HepG2 (cell line): ENCODE results near the gene AMN. TPM values are rescaled to one million over a fixed set of nuclear protein-coding genes. Genes with fewer than 3 reads are reported as not detected.

ENCODE experiments used
- ATAC-seq: fragments of 200-7000 bp; cut with Tn5 transposase; 3 replicates; pipeline ENCODE4 v1.9.1; 2020; ENCODE audit warnings: mild to moderate bottlenecking, moderate library complexity
- BruUV-seq: library from RNA; stranded (reverse); fragments of 400-500 nt; replicated peaks from 2 replicates; lab custom pipeline; 2021; lab: Mats Ljungman, UMichigan
- CTCF ChIA-PET: fragments of 300-600 bp; formaldehyde crosslinking; extraction: SDS; loops from one replicate; lab custom pipeline; 2021; ENCODE audit warnings: low total read pairs, inconsistent platforms, low intra/inter-chr PET ratio; lab: Yijun Ruan, JAX
- POLR2A ChIA-PET: fragments of 350-600 bp; sonication (Branson Sonifier 250); formaldehyde crosslinking; loops from one replicate; lab custom pipeline; 2020; ENCODE audit warnings: antibody characterized with exemption, inconsistent platforms; lab: Yijun Ruan, JAX
- DNase-seq: peaks from one replicate; pipeline ENCODE4 v3.0.0-alpha.2; 2015; ENCODE audit warnings: low spot score
- FAIRE-seq: peaks from 3 replicates; lab custom pipeline; 2011; peaks lifted over from hg19 to GRCh38; lab: Jason Lieb, UNC
- H2AFZ ChIP-seq: one replicate; pipeline ENCODE4 v1.6.1; 2011; ENCODE audit warnings: low read length, inconsistent platforms
- H3K27ac ChIP-seq: fragments of 300-600 bp; 3 replicates; pipeline ENCODE4 v1.8.0; 2011; ENCODE audit warnings: mixed run types, mild to moderate bottlenecking, mixed read lengths, low read length, inconsistent platforms; ENCODE audit not compliant: insufficient read depth; ENCODE audit errors: extremely low read length
- H3K27me3 ChIP-seq, 2 experiments: fragments of 200-600 bp in 1 of 2; 2 replicates in 1 of 2; 3 replicates in 1 of 2; pipeline versions ENCODE4 v1.6.0 to v1.8.0; 2011; ENCODE audit warnings: low read length in 2 of 2, mild to moderate bottlenecking in 2 of 2, moderate library complexity in 2 of 2, inconsistent platforms in 1 of 2; ENCODE audit not compliant: insufficient read depth in 2 of 2, control insufficient read depth in 1 of 2
- H3K36me3 ChIP-seq, 2 experiments: fragments of 200-600 bp in 1 of 2; replicated peaks in 1 of 2; 2 replicates in 1 of 2; 3 replicates in 1 of 2; pipeline versions ENCODE4 v1.5.1 to v1.8.0; 2011; ENCODE audit warnings: low read length in 2 of 2, inconsistent platforms in 1 of 2; ENCODE audit not compliant: insufficient read depth in 2 of 2, control insufficient read depth in 1 of 2
- H3K4me1 ChIP-seq: 2 replicates; pipeline ENCODE4 v1.5.1; 2012; ENCODE audit warnings: low read length, inconsistent platforms; ENCODE audit not compliant: insufficient read depth
- H3K4me2 ChIP-seq: 2 replicates; pipeline ENCODE4 v1.6.0; 2011; ENCODE audit warnings: low read depth, low read length, inconsistent platforms
- H3K4me3 ChIP-seq, 3 experiments: fragments of 200-600 bp in 1 of 3; sonication (generic), shearing (Covaris generic) in 1 of 3; replicated peaks in 1 of 3; 2 replicates each; pipeline ENCODE4 v1.5.1; 2011 to 2016; ENCODE audit warnings: low read length in 3 of 3, inconsistent platforms in 2 of 3, low read depth in 2 of 3, mild to moderate bottlenecking in 2 of 3, control low read depth in 1 of 3, mixed read lengths in 1 of 3; ENCODE audit not compliant: insufficient read depth in 1 of 3
- H3K79me2 ChIP-seq: one replicate; pipeline ENCODE4 v1.6.1; 2011; ENCODE audit warnings: low read length, inconsistent platforms; ENCODE audit not compliant: insufficient read depth
- H3K9ac ChIP-seq: 2 replicates; pipeline ENCODE4 v1.6.0; 2011; ENCODE audit warnings: mild to moderate bottlenecking, low read depth, low read length, inconsistent platforms; ENCODE audit not compliant: insufficient read depth
- H3K9me3 ChIP-seq: 2 replicates; pipeline ENCODE4 v1.5.1; 2012; ENCODE audit warnings: mild to moderate bottlenecking, low read length
- H4K20me1 ChIP-seq: 2 replicates; pipeline ENCODE4 v1.6.0; 2011; ENCODE audit warnings: inconsistent platforms, mild to moderate bottlenecking, low read length, moderate library complexity; ENCODE audit not compliant: insufficient read depth
- CEBPB ChIP-seq: IDR thresholded peaks from 2 replicates; pipeline ENCODE4 v1.6.1; 2011; ENCODE audit warnings: low read depth, low read length, improper control_type of control experiment, borderline replicate concordance
- JDP2 ChIP-seq: sonication (generic); formaldehyde crosslinking; IDR thresholded peaks from 2 replicates; pipeline ENCODE4 v1.8.1; 2022; ENCODE audit warnings: missing genetic modification reagents, borderline replicate concordance
- KAT8 ChIP-seq: IDR thresholded peaks from 2 replicates; pipeline ENCODE4 v1.6.1; 2016; ENCODE audit warnings: missing genetic modification reagents, missing compliant biosample characterization
- KLF15 ChIP-seq: sonication (generic); formaldehyde crosslinking; IDR thresholded peaks from 2 replicates; pipeline ENCODE4 v1.8.1; 2023; ENCODE audit warnings: borderline replicate concordance, mild to moderate bottlenecking, inconsistent platforms, missing genetic modification reagents, mixed read lengths
- NFYB ChIP-seq: sonication (generic); formaldehyde crosslinking; IDR thresholded peaks from 2 replicates; pipeline ENCODE4 v1.4.0; 2020; ENCODE audit warnings: missing genetic modification reagents
- RXRA ChIP-seq: sonication (generic); formaldehyde crosslinking; IDR thresholded peaks from 2 replicates; pipeline ENCODE4 v1.5.1; 2020; ENCODE audit warnings: missing genetic modification reagents
- ZFP36L2 ChIP-seq: sonication (generic); formaldehyde crosslinking; IDR thresholded peaks from 2 replicates; pipeline ENCODE4 v1.4.0; 2020; ENCODE audit warnings: missing genetic modification reagents
- ZKSCAN8 ChIP-seq: IDR thresholded peaks from 2 replicates; pipeline ENCODE4 v1.6.1; 2016; ENCODE audit warnings: borderline replicate concordance, missing genetic modification reagents, missing compliant biosample characterization
- ZMYM2 ChIP-seq: sonication (generic); formaldehyde crosslinking; IDR thresholded peaks from 2 replicates; pipeline ENCODE4 v1.8.0; 2022; ENCODE audit warnings: mild to moderate bottlenecking, missing genetic modification reagents
- ZNF292 ChIP-seq: sonication (generic); formaldehyde crosslinking; IDR thresholded peaks from 2 replicates; pipeline ENCODE4 v1.8.1; 2022; ENCODE audit warnings: mild to moderate bottlenecking, low read depth, missing genetic modification reagents, borderline replicate concordance
- ZNF749 ChIP-seq: sonication (generic); formaldehyde crosslinking; IDR thresholded peaks from 2 replicates; pipeline ENCODE4 v1.8.0; 2022; ENCODE audit warnings: mild to moderate bottlenecking, missing genetic modification reagents, moderate library complexity, borderline replicate concordance
- ZSCAN31 ChIP-seq: sonication (generic); formaldehyde crosslinking; IDR thresholded peaks from 2 replicates; pipeline ENCODE4 v1.5.0; 2020; ENCODE audit warnings: low read depth, mild to moderate bottlenecking, missing genetic modification reagents
- WGBS: methylation state at CpG from one replicate; pipeline ENCODE4 v1.1.6; 2017; ENCODE audit warnings: low lambda C conversion rate; 5-methylcytosine and 5-hydroxymethylcytosine counted together
- in situ Hi-C: cut with HindIII; loops from 2 replicates; pipeline ENCODE4 v1.10.0; 2017; ENCODE audit warnings: low pct_unique_long_range_greater_than_20kb; ENCODE audit not compliant: extremely low pct_ligation_motif_present
- intact Hi-C: fragments of 100-400 bp; cut with micrococcal nuclease; formaldehyde crosslinking; loops from one replicate; pipeline ENCODE4 v1.10.0; 2022; ENCODE audit not compliant: unreplicated experiment
- polyA plus RNA-seq, 8 experiments: library from polyadenylated mRNA; depleted of rRNA in 3 of 8; stranded (reverse) in 7 of 8; unstranded in 1 of 8; fragments of >200 nt; fragmentation: Illumina TruSeq in 4 of 8; extraction: Trizol in 4 of 8; gene quantifications; 2 replicates each; pipeline versions ENCODE4 v1.2.1 to v1.2.3, GENCODE V29; 2011 to 2016; ENCODE audit warnings: low read depth in 4 of 8, missing spikeins in 1 of 8, mixed read lengths in 1 of 8; ENCODE audit not compliant: insufficient read depth in 1 of 8
- total RNA-seq, 5 experiments: library from RNA; depleted of rRNA; stranded (reverse); fragments of >200 nt; fragmentation: Illumina TruSeq; extraction: Trizol; gene quantifications; 2 replicates each; pipeline ENCODE4 v1.2.3, GENCODE V29; 2016; ENCODE audit warnings: low read depth in 1 of 5
- TF ChIP-seq, protein P1 (sequence below), 2 experiments: sonication (generic) in 1 of 2; formaldehyde crosslinking in 1 of 2; IDR thresholded peaks; 2 replicates each; pipeline versions ENCODE4 v1.5.1 to v1.6.1; 2011 to 2020; ENCODE audit warnings: borderline replicate concordance in 1 of 2, low read depth in 1 of 2, low read length in 1 of 2, mild to moderate bottlenecking in 1 of 2, missing genetic modification reagents in 1 of 2, moderate library complexity in 1 of 2
- TF ChIP-seq, protein P2 (sequence below): sonication (generic); formaldehyde crosslinking; IDR thresholded peaks from 2 replicates; pipeline ENCODE4 v1.5.0; 2020; ENCODE audit warnings: mild to moderate bottlenecking, missing genetic modification reagents
- TF ChIP-seq, protein P3 (sequence below): IDR thresholded peaks from 2 replicates; pipeline ENCODE4 v1.6.1; 2016; ENCODE audit warnings: mild to moderate bottlenecking

AMN gene
- total and polyA plus RNA-seq, 2 of the 13 experiments (the other 11 are each of a cell fraction or from before 2014, with no cell fraction given): 9.8 to 33.1 TPM

DNA sequence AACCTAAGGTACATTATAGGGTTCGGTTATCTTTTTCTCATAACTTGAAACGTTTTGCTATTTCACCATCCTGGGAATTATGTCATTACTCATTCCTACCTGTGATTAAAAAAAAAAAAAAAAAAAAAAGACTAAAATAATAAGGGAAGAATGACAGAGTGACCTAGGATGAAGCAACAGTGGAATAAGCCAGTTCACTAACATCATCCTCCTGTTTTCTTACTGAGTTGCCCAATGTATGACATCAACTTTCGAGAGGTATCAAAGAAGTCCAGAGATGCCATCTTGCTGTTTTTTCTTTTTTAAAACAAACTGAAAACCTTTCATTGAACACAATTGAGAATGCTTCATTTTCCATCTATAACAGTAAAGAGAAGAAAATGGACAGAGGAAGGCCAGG, 42.8 kb downstream of the AMN start (continued):
- TF ChIP-seq ZNF749: no peak
- no peak for TF ChIP-seq ZFP36L2 (CRISPR knock-in tag)
- TF ChIP-seq KLF15 (CRISPR knock-in tag): no peak
- TF ChIP-seq ZKSCAN8 (CRISPR knock-in tag): no peak
- TF ChIP-seq, protein P1, sequence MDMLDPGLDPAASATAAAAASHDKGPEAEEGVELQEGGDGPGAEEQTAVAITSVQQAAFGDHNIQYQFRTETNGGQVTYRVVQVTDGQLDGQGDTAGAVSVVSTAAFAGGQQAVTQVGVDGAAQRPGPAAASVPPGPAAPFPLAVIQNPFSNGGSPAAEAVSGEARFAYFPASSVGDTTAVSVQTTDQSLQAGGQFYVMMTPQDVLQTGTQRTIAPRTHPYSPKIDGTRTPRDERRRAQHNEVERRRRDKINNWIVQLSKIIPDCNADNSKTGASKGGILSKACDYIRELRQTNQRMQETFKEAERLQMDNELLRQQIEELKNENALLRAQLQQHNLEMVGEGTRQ (IDR thresholded peaks at IDR 0.05; ENCODE audit: low read depth, low read length): no peak
- TF ChIP-seq, protein P1 (CRISPR knock-in tag; IDR thresholded peaks at IDR 0.05; ENCODE audit: borderline replicate concordance): no peak
- no peak for TF ChIP-seq KAT8 (CRISPR knock-in tag)
- TF ChIP-seq, protein P2, sequence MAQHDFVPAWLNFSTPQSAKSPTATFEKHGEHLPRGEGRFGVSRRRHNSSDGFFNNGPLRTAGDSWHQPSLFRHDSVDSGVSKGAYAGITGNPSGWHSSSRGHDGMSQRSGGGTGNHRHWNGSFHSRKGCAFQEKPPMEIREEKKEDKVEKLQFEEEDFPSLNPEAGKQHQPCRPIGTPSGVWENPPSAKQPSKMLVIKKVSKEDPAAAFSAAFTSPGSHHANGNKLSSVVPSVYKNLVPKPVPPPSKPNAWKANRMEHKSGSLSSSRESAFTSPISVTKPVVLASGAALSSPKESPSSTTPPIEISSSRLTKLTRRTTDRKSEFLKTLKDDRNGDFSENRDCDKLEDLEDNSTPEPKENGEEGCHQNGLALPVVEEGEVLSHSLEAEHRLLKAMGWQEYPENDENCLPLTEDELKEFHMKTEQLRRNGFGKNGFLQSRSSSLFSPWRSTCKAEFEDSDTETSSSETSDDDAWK: no peak
- TF ChIP-seq NFYB: no peak

DNA sequence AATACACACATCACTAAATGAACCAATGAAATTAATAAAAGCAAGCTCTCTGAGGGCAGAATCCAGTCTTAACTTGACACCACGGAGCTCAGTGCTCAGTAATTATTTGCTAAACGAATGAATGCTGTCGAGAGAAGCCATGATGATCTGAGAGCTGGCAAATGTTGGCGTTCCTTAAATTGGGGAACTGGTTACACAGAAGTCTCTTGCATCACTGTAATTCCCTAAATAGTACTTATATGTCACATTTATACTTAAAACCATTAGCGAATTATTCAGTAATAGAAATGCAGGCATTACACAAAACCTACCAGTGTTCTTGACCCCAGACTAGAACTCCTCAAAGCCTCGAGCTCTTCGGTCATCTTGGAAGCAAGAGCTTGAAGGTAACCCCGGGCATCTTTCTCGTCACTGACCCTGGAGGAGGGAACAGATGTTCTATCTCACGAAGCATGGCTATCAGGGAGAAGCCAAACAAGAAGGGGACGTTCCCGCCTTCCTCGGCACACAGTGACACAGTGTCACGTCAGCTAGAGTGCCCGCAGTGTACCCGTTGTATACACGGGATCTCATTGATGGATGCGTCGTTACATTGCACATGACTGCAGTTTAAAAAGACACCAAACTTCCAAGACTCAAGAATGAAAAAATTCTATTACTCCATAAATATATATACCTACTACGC, 43.6 kb downstream of the AMN start:
- FAIRE-seq (no peak), ATAC-seq (no peak), DNase-seq (no peak)
- CTCF ChIA-PET: no interaction called here
- no peaks in the 10 kb centered on the region for H3K79me2 ChIP-seq
- H3K4me2 ChIP-seq: no peak overlapping the region
- H2AFZ ChIP-seq: no peak overlapping the region
- no peaks in the 10 kb centered on the region for H3K9me3 ChIP-seq
- 97% methylated on average over 20 of the region's 20 CpGs for WGBS
- no peak overlapping the region for H3K4me3 ChIP-seq
- intact Hi-C loops: no loop called here
- H3K9ac ChIP-seq: no peak overlapping the region
- H3K4me1 ChIP-seq: no peaks in the 10 kb centered on the region
- no TSS peak for BruUV-seq
- peaks cover 31 to 85% of the 10 kb centered on the region in 2 experiments for H3K36me3 ChIP-seq
- no peaks in the 10 kb centered on the region for H3K27me3 ChIP-seq
- H3K27ac ChIP-seq: no peak overlapping the region
- POLR2A ChIA-PET: no interaction called here
- in situ Hi-C loops: no loop called here
- H4K20me1 ChIP-seq: no peaks in the 10 kb centered on the region
- TF ChIP-seq ZNF292 (CRISPR knock-in tag): no peak
- no peak for TF ChIP-seq CEBPB
- TF ChIP-seq RXRA (CRISPR knock-in tag): no peak
- TF ChIP-seq ZMYM2 (CRISPR knock-in tag): no peak
- TF ChIP-seq JDP2 (CRISPR knock-in tag): no peak
- TF ChIP-seq, protein P3, sequence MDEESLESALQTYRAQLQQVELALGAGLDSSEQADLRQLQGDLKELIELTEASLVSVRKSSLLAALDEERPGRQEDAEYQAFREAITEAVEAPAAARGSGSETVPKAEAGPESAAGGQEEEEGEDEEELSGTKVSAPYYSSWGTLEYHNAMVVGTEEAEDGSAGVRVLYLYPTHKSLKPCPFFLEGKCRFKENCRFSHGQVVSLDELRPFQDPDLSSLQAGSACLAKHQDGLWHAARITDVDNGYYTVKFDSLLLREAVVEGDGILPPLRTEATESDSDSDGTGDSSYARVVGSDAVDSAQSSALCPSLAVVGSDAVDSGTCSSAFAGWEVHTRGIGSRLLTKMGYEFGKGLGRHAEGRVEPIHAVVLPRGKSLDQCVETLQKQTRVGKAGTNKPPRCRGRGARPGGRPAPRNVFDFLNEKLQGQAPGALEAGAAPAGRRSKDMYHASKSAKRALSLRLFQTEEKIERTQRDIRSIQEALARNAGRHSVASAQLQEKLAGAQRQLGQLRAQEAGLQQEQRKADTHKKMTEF (CRISPR knock-in tag): no peak
- TF ChIP-seq ZSCAN31 (CRISPR knock-in tag): no peak
